ENCODE measurements around the gene FAM78B.

FAM78B gene

GRCh38 chr1:166120281-166120680 lies 46.5 kb downstream of the FAM78B start:
- DNase-seq (ENCODE audit: low read depth in 2 of 2) = no peak

- DNase-seq (ENCODE audit: low read depth in 2 of 2) = no peak
Measured at GRCh38 chr1:166119471-166119965, 47.3 kb downstream of the FAM78B start.

GRCh38 chr1:166117776-166118175 lies 49.0 kb downstream of the FAM78B start:
- DNase-seq (ENCODE audit: low read depth in 2 of 2) = no peak

GRCh38 chr1:166116026-166116425 lies 50.8 kb downstream of the FAM78B start:
- DNase-seq (ENCODE audit: low read depth in 2 of 2) = no peak

- no peak for DNase-seq (ENCODE audit: low read depth in 2 of 2)
Measured at GRCh38 chr1:166114419-166114818, 52.4 kb downstream of the FAM78B start.

- DNase-seq (ENCODE audit: low read depth in 2 of 2) = no peak
Measured at GRCh38 chr1:166113630-166114029, 53.2 kb downstream of the FAM78B start.

- DNase-seq (ENCODE audit: low read depth in 2 of 2) = no peak
Measured at GRCh38 chr1:166113031-166113430, 53.8 kb downstream of the FAM78B start.

GRCh38 chr1:166112425-166112824 lies 54.4 kb downstream of the FAM78B start:
- no peak for DNase-seq (ENCODE audit: low read depth in 2 of 2)

- DNase-seq (ENCODE audit: low read depth in 2 of 2) = no peak
Measured at GRCh38 chr1:166111430-166111829, 55.4 kb downstream of the FAM78B start.

GRCh38 chr1:166090244-166090643 lies 76.6 kb downstream of the FAM78B start:
- no peak for DNase-seq (ENCODE audit: low read depth in 2 of 2)

- no peak for DNase-seq (ENCODE audit: low read depth in 2 of 2)
Measured at GRCh38 chr1:166089804-166090203, 77.0 kb downstream of the FAM78B start.

GRCh38 chr1:166088572-166088955 lies 78.2 kb downstream of the FAM78B start:
- DNase-seq (ENCODE audit: low read depth in 2 of 2) = no peak

- DNase-seq (ENCODE audit: low read depth in 2 of 2) = no peak
Measured at GRCh38 chr1:166087734-166088571, 78.8 kb downstream of the FAM78B start.

- DNase-seq (ENCODE audit: low read depth in 2 of 2) = no peak
Measured at GRCh38 chr1:166086113-166086883, 80.5 kb downstream of the FAM78B start.

- no peak for DNase-seq (ENCODE audit: low read depth in 2 of 2)
Measured at GRCh38 chr1:166084613-166085012, 82.2 kb downstream of the FAM78B start.

- no peak for DNase-seq (ENCODE audit: low read depth in 2 of 2)
Measured at GRCh38 chr1:166083887-166084286, 82.9 kb downstream of the FAM78B start.

GRCh38 chr1:166082601-166083000 lies 84.2 kb downstream of the FAM78B start:
- no peak for DNase-seq (ENCODE audit: low read depth in 2 of 2)

GRCh38 chr1:166080967-166081870 lies 85.6 kb downstream of the FAM78B start:
- DNase-seq (ENCODE audit: low read depth in 2 of 2) = peak in 1 of 2 experiments; percentile 6

GRCh38 chr1:166080277-166080966 lies 86.4 kb downstream of the FAM78B start:
- no peak for DNase-seq (ENCODE audit: low read depth in 2 of 2)

- no peak for DNase-seq (ENCODE audit: low read depth in 2 of 2)
Measured at GRCh38 chr1:166079276-166079675, 87.5 kb downstream of the FAM78B start.

GRCh38 chr1:166073489-166073888 lies 93.3 kb downstream of the FAM78B start:
- DNase-seq (ENCODE audit: low read depth in 2 of 2) = no peak
